Suprapubic skin (tissue), 4 donors: ENCODE data around the gene PTGES2. TPM values are rescaled to one million over a fixed set of nuclear protein-coding genes. Genes with fewer than 3 reads are reported as not detected.
A peak's percentile ranks its signal among the peaks of the same experiment; 100 is the strongest.

Source experiments
- DNase-seq, 2 donors: peaks; one replicate each; pipeline ENCODE4 v3.0.0-alpha.2; 2019; ENCODE audit warnings: low spot score in 2 of 2
- H3K27ac ChIP-seq: fragments of 200-600 bp; sonication (generic); one replicate; pipeline ENCODE4 v1.5.1; 2019
- H3K27me3 ChIP-seq: fragments of 200-600 bp; sonication (generic); one replicate; pipeline ENCODE4 v1.5.1; 2019
- H3K36me3 ChIP-seq: fragments of 200-600 bp; sonication (generic); one replicate; pipeline ENCODE4 v1.5.1; 2019
- H3K4me1 ChIP-seq: fragments of 200-600 bp; sonication (generic); one replicate; pipeline ENCODE4 v1.5.1; 2019
- H3K4me3 ChIP-seq: fragments of 200-600 bp; sonication (generic); one replicate; pipeline ENCODE4 v1.5.1; 2019; ENCODE audit warnings: mild to moderate bottlenecking
- H3K9me3 ChIP-seq: fragments of 200-600 bp; sonication (generic); one replicate; pipeline ENCODE4 v1.5.1; 2019
- EP300 ChIP-seq: sonication (generic); formaldehyde crosslinking; IDR thresholded peaks from one replicate; pipeline ENCODE4 v1.6.1; 2017; ENCODE audit warnings: antibody characterized with exemption
- POLR2A ChIP-seq, 2 donors: fragments of 450-650 bp; IDR thresholded peaks; one replicate each; pipeline ENCODE4 v1.6.1; 2017; ENCODE audit warnings: antibody characterized with exemption in 2 of 2, mild to moderate bottlenecking in 2 of 2, moderate library complexity in 2 of 2
- POLR2AphosphoS5 ChIP-seq, 3 donors: sonication (generic); formaldehyde crosslinking; IDR thresholded peaks; one replicate each; pipeline ENCODE4 v1.6.1; 2017; ENCODE audit warnings: antibody characterized with exemption in 3 of 3
- WGBS: methylation state at CpG from one replicate; pipeline ENCODE4 v1.1.5; 2018; 5-methylcytosine and 5-hydroxymethylcytosine counted together
- total RNA-seq, 4 donors: library from RNA; depleted of rRNA; stranded (reverse); fragments of >200 nt; gene quantifications; one replicate each; pipeline ENCODE4 v1.1.0, GENCODE V29; 2016
- TF ChIP-seq, protein P1 (sequence below), 2 donors: fragments of 200-600 bp in 1 of 2; fragments of 450-650 bp in 1 of 2; sonication (generic) in 1 of 2; IDR thresholded peaks; one replicate each; pipeline ENCODE4 v1.5.1; 2016 to 2019; ENCODE audit warnings: antibody characterized with exemption in 2 of 2, mild to moderate bottlenecking in 1 of 2, moderate library complexity in 1 of 2

The PTGES2 gene
- total RNA-seq, 4 donors from 2014 or later, result 47.4 to 76.0 (median 55.9) TPM

DNA sequence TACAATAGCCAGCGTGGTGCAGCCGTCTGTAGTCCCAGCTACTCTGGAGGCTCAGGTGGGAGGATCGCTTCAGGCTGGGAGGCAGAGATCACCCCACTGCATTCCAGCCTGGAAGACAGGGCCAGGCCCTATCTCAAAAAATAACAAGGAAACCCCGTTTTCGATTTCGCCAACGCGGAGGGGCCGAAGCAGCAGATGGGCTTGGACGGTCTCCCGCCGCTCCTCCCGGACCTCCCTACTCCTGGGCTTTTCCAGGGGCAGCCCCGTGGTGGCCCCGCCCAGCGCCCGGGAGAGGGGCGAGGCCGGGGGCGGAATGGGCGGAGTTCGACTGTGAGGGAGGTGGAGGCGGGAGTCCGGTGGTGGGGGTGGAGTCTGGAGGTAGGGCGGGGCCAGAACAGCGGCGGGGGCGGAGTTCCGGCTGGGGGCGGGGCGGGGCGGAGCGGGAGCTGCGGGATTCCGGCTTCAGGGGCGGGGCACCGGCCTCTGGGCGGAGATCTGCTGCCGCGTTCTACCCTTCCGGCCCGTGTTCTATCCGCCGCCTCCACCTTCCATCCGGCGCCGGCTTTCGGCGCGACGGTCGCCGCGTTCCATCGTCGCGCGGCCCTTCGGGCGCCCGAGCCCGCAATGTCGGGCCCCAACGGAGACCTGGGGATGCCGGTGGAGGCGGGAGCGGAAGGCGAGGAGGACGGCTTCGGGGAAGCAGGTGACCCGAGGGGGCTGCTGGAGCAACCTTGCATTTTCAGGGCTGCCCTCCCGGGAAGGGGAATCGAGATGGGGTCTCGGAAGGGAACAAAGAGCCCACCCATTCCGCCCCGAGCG, 32.5 kb upstream of the PTGES2 start, which contains the start of gene BBLN:
BBLN (plus strand) TSS at position 482 of the 819 bp plus-strand sequence; CDS start at position 625, 143 bp downstream.
- TF ChIP-seq EP300 (no peak), POLR2A (IDR thresholded peaks at IDR 0.05) (peak in 1 of 2 donors; percentile 40)

DNA sequence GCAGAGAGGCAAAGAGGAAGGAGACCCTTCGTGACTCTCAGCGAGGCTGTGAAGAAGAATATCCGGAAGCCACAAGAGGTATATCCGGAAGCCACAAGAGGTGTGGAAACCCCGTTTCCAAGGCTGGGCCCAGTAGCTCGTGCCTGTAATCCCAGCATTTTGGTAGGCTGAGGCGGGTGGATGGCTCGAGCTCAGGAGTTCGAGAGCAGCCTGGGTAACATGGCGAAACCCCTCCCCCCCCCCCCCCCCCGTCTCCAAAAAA, 31.9 kb upstream of the PTGES2 start:
- peaks cover 16% of the 10 kb centered on the region for H3K36me3 ChIP-seq
- H3K9me3 ChIP-seq, result no peaks in the 10 kb centered on the region
- TF ChIP-seq POLR2A (IDR thresholded peaks at IDR 0.05) (no peak), POLR2AphosphoS5 (IDR thresholded peaks at IDR 0.05) (no peak), EP300 (no peak)
- TF ChIP-seq, protein P1, sequence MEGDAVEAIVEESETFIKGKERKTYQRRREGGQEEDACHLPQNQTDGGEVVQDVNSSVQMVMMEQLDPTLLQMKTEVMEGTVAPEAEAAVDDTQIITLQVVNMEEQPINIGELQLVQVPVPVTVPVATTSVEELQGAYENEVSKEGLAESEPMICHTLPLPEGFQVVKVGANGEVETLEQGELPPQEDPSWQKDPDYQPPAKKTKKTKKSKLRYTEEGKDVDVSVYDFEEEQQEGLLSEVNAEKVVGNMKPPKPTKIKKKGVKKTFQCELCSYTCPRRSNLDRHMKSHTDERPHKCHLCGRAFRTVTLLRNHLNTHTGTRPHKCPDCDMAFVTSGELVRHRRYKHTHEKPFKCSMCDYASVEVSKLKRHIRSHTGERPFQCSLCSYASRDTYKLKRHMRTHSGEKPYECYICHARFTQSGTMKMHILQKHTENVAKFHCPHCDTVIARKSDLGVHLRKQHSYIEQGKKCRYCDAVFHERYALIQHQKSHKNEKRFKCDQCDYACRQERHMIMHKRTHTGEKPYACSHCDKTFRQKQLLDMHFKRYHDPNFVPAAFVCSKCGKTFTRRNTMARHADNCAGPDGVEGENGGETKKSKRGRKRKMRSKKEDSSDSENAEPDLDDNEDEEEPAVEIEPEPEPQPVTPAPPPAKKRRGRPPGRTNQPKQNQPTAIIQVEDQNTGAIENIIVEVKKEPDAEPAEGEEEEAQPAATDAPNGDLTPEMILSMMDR (IDR thresholded peaks at IDR 0.05), result no peak
- peak overlapping the region; percentile 77 for H3K27ac ChIP-seq
- H3K4me1 ChIP-seq, result peaks cover 26% of the 10 kb centered on the region
- peak in 1 of 2 donors; percentile 62 for DNase-seq
- H3K27me3 ChIP-seq, result no peaks in the 10 kb centered on the region
- H3K4me3 ChIP-seq, result peak overlapping the region; percentile 78
- whole genome bisulfite sequencing, result 38% methylated on average over 9 of the region's 11 CpGs

More for the DNA sequence above, 32.5 kb upstream of the PTGES2 start, which contains the start of gene BBLN:
- WGBS, result 0% methylated on average over 24 of the region's 77 CpGs
- Histone ChIP-seq H3K9me3 (no peaks in the 10 kb centered on the region), H3K4me3 (peak within 1 kb of the TSS; percentile 78), H3K36me3 (peaks cover 17% of the 10 kb centered on the region), H3K27me3 (no peaks in the 10 kb centered on the region), H3K27ac (peak within 1 kb of the TSS; percentile 77), H3K4me1 (peaks cover 28% of the 10 kb centered on the region)
- DNase-seq, result peak; percentile 96 to 98

DNA sequence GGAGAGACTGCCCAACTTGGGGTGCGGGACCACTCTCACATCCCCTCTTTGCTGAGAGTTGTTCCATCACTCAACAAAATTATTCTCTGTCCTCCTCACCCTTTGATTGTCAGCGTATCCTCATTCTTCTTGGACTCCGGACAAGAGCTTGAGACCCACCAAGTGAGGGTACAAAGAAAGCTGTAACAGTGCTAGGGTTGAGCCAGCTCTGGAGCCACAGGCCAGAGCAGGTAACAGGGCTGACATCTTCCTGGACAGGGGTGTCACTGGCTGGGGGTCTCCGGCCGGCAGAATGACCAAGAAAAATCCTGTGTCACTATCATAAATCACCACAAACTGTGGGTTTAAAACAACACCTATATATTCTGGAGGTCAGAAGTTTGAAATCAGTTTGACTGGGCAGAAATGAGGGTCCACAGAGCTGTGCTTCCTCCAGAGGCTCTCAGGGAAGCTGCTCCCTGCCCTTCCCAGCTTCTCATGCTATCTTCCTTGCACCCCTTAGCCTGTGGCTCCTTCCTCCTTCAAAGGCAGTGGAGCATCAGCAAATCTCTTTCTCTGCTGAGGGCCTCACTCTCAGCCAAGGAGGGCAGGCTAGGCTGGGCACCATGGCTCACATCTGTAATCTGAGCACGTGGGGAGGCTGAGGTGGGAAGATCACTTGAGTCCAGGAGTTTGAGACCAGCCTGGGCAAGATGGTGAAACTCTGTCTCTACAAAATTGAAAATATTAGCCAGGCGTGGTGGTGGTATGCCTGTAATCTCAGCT, 28.4 kb upstream of the PTGES2 start:
- no peak overlapping the region for H3K4me3 ChIP-seq
- H3K27me3 ChIP-seq, result no peaks in the 10 kb centered on the region
- no peak overlapping the region for H3K27ac ChIP-seq
- TF ChIP-seq EP300 (no peak), POLR2A (IDR thresholded peaks at IDR 0.05) (no peak), POLR2AphosphoS5 (IDR thresholded peaks at IDR 0.05) (no peak)
- TF ChIP-seq, protein P1 (IDR thresholded peaks at IDR 0.05), result no peak
- H3K36me3 ChIP-seq, result no peaks in the 10 kb centered on the region
- WGBS, result 77% methylated on average over 7 of the region's 7 CpGs
- DNase-seq, result no peak
- H3K9me3 ChIP-seq, result no peaks in the 10 kb centered on the region
- H3K4me1 ChIP-seq, result peaks cover 16% of the 10 kb centered on the region

DNA sequence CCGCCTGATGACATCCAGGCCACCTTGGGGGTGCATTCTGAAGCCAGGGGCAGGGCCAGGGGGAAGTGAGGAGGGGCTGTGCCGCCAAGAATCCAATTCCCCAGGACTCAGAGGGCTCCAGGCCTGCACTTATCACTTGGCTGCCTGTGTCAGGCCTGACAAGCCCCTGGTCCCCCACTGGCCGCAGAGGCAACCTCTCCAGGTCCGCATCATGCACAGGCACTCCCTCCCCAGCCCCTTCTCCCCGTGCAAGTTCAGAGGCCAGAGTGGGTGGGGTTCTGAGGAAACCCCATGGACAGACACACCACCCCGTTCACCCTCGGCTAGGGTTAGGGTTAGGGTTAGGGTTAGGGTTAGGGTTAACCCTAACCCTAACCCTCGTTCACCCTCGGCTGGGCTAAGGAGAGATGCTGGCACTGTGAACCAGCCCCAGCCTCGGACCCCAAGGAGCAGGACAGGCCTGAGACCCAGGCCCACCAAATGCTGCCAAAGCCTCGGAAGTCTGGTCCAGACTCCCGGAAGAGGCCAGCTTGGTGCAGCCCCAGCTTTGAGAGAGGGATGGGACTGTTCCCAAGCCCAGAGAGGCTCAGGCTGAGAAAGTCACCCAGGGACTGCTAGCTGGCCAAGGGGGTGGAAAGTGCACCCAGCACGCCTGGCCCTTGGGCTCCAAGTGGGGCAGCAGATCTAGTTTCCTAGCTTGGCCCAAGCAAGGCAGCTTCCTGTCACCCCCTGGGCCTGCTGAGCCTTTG, 26.6 kb upstream of the PTGES2 start:
- Histone ChIP-seq H3K4me3 (no peak overlapping the region), H3K27me3 (no peaks in the 10 kb centered on the region), H3K4me1 (peaks cover 16% of the 10 kb centered on the region), H3K36me3 (no peaks in the 10 kb centered on the region), H3K9me3 (no peaks in the 10 kb centered on the region), H3K27ac (no peak overlapping the region)
- peak in 1 of 2 donors; percentile 41 for DNase-seq
- no peak for TF ChIP-seq EP300
- no peak for TF ChIP-seq POLR2AphosphoS5 (IDR thresholded peaks at IDR 0.05)
- TF ChIP-seq, protein P1 (IDR thresholded peaks at IDR 0.05), result no peak
- WGBS, result 85% methylated on average over 7 of the region's 13 CpGs

DNA sequence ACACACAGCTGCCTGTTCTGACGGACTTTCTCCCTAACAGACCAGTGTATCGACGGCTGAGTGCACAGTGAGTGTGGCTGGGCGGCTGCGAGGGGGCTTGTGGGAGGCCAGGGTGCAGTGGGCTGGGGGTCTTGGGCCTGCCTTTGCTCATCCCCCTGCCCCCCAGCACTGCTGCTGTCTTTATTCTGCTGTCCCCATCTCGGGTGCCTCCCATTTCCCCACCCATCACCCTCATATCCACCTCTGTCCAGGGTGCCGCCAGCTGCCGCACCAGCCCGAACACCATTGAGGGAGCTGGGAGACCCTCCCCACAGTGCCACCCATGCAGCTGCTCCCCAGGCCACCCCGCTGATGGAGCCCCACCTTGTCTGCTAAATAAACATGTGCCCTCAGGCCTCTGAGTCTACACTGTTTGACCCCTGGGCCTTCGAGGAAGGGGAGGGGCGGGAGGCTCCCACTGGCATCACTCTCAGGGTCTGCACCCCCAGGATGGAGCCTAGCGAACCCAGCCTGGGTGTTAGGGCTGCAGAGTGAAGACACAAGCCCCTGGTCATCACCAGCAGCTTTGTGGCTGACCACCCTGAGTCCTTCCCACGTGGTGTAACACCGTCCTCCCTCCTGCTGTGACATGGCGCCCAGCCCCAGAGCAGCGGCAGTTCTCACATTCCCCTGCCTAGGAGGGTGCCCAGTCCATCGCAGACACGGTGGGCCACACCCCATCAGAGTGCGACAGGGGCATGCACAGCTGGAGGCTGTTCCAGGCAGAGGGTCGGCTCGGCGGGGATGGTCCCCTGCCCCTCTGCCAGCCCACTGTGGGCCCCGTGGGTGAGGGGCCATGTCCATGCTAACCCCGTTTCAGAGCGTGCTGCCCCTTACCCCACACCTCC, 25.8 kb upstream of the PTGES2 start:
- 91% methylated on average over 15 of the region's 26 CpGs for WGBS
- Histone ChIP-seq H3K9me3 (no peaks in the 10 kb centered on the region), H3K4me1 (peaks cover 23% of the 10 kb centered on the region), H3K36me3 (no peaks in the 10 kb centered on the region), H3K27ac (no peak overlapping the region), H3K27me3 (no peaks in the 10 kb centered on the region), H3K4me3 (no peak overlapping the region)
- DNase-seq, result peak in 1 of 2 donors; percentile 56
- TF ChIP-seq POLR2AphosphoS5 (IDR thresholded peaks at IDR 0.05), result no peak
- TF ChIP-seq, protein P1 (IDR thresholded peaks at IDR 0.05), result no peak
- no peak for TF ChIP-seq EP300
- no peak for TF ChIP-seq POLR2A (IDR thresholded peaks at IDR 0.05)
